ENCODE data around the gene TBX19. TPM values are rescaled to one million over a fixed set of nuclear protein-coding genes. Genes with fewer than 3 reads are reported as not detected.

TBX19 gene
- total RNA-seq, 1 donor from 2014 or later: 3.1 TPM

- Histone ChIP-seq H3K4me3 (no peak overlapping the region), H3K27me3 (ENCODE audit: low read depth) (no peaks in the 10 kb centered on the region), H3K9me3 (peaks cover 9% of the 10 kb centered on the region), H3K4me1 (no peaks in the 10 kb centered on the region), H3K36me3 (no peaks in the 10 kb centered on the region), H3K27ac (no peak overlapping the region)
- intact Hi-C loops (cut with DNase I): no loop called here
- ATAC-seq (no peak), DNase-seq (no peak)
- no peak for TF ChIP-seq CTCF (IDR thresholded peaks at IDR 0.05)
Observed at GRCh38 chr1:168281603-168282325, 1.1 kb downstream of the TBX19 start.

GRCh38 chr1:168285521-168285790, 4.8 kb downstream of the TBX19 start:
- Histone ChIP-seq H3K27me3 (ENCODE audit: low read depth) (no peaks in the 10 kb centered on the region), H3K9me3 (no peaks in the 10 kb centered on the region), H3K36me3 (no peaks in the 10 kb centered on the region), H3K27ac (no peak overlapping the region), H3K4me3 (no peak overlapping the region), H3K4me1 (no peaks in the 10 kb centered on the region)
- no peak for DNase-seq
- peak in 1 of 2 donors; percentile 39 for ATAC-seq
- intact Hi-C loops (cut with DNase I): no loop called here
- TF ChIP-seq CTCF (IDR thresholded peaks at IDR 0.05): no peak

GRCh38 chr1:168285971-168286927, 5.6 kb downstream of the TBX19 start:
- H3K27me3 ChIP-seq (ENCODE audit: low read depth): no peaks in the 10 kb centered on the region
- H3K9me3 ChIP-seq: no peaks in the 10 kb centered on the region
- no peak overlapping the region for H3K27ac ChIP-seq
- no peak overlapping the region for H3K4me3 ChIP-seq
- TF ChIP-seq CTCF (IDR thresholded peaks at IDR 0.05): no peak
- H3K36me3 ChIP-seq: no peaks in the 10 kb centered on the region
- intact Hi-C loops (cut with DNase I): no loop called here
- DNase-seq (no peak), ATAC-seq (no peak)
- no peaks in the 10 kb centered on the region for H3K4me1 ChIP-seq

GRCh38 chr1:168287237-168287664, 6.6 kb downstream of the TBX19 start:
- H3K9me3 ChIP-seq: no peaks in the 10 kb centered on the region
- intact Hi-C loops (cut with DNase I): no loop called here
- no peak for ATAC-seq
- no peaks in the 10 kb centered on the region for H3K4me1 ChIP-seq
- TF ChIP-seq CTCF (IDR thresholded peaks at IDR 0.05): no peak
- H3K27ac ChIP-seq: no peak overlapping the region
- DNase-seq: no peak
- no peak overlapping the region for H3K4me3 ChIP-seq
- no peaks in the 10 kb centered on the region for H3K27me3 ChIP-seq (ENCODE audit: low read depth)
- no peaks in the 10 kb centered on the region for H3K36me3 ChIP-seq

- intact Hi-C loops (cut with DNase I): no loop called here
- no peaks in the 10 kb centered on the region for H3K27me3 ChIP-seq (ENCODE audit: low read depth)
- DNase-seq (no peak), ATAC-seq (no peak)
- no peaks in the 10 kb centered on the region for H3K9me3 ChIP-seq
- H3K36me3 ChIP-seq: no peaks in the 10 kb centered on the region
- H3K4me3 ChIP-seq: no peak overlapping the region
- no peak overlapping the region for H3K27ac ChIP-seq
- no peak for TF ChIP-seq CTCF (IDR thresholded peaks at IDR 0.05)
- no peaks in the 10 kb centered on the region for H3K4me1 ChIP-seq
Observed at GRCh38 chr1:168288311-168289052, 7.8 kb downstream of the TBX19 start.

Data from lower lobe of right lung (tissue), 2 donors.